HG02610 (cell line): ENCODE results near the gene RBFOX1.
"Not testable (repeated sequence)": the region's sequence is repeated elsewhere in the genome, so short reads cannot be mapped to it uniquely, and the experiment has no call there.

Source experiments
- ATAC-seq: cut with Tn5 transposase; IDR thresholded peaks from one replicate; pipeline ENCODE4 v1.9.1; 2021; ENCODE audit warnings: mild to moderate bottlenecking, moderate library complexity; ENCODE audit not compliant: unreplicated experiment

The RBFOX1 gene

DNA sequence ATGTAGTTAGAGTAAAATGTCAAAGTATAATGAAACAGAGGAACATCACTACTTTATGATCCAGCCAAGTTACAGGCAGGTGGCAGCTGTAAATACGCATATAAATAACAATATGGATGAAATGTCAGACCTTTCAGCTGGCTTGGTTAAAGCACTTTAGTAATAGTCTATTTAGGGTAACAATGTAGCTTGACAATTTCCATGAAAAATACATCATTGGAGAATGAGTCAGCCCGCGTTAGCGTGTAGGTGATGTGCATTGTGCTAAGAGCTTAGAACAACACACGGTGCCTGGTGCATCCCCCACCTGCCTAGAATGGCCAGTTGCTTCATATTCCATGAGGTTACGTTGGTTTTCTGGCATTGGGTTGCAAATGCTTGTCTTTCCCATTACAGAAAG, 119.4 kb downstream of the RBFOX1 start:
- ATAC-seq: no peak

DNA sequence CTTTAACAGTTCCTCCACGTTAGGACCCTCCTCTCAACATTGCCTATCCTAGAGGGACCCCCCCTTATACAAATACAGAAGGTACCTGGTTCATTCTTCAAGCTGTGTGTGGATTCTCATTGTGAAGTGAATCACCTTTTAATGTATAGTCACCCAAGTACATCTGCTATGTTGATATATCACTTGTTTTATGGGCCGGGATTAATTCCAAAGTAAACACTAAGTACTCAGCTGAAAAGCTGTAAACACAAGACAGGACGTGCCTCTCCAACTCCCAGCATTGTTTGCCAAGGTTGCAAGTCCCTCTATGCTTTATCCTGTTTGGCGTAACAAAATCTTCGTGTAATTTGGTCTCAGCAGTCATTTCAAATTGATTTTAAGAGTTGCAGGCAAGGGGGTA, 123.6 kb downstream of the RBFOX1 start:
- ATAC-seq: no peak

DNA sequence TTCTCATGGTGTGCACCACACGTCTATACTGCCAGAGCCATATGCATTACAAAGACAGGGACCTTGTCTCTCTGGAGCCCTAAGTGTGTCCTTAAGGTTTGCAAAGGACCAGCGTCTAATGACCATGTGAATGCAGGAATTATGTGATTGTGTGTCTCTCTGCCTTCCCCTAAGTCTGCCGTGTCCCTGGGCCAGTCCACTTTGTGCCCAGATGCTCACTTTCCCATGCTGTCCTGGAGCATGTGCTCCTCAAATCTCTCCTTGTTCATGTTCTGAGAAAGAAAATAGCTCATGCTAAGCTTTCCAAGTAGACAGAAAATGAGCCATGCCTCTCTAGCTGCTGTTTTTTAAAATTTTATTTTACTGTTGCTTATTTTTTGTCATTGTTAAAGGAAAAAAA, 125.5 kb downstream of the RBFOX1 start:
- ATAC-seq: no peak

GRCh38 chr16:7470344-7470743, 137.7 kb downstream of the RBFOX1 start:
- no peak for ATAC-seq

DNA sequence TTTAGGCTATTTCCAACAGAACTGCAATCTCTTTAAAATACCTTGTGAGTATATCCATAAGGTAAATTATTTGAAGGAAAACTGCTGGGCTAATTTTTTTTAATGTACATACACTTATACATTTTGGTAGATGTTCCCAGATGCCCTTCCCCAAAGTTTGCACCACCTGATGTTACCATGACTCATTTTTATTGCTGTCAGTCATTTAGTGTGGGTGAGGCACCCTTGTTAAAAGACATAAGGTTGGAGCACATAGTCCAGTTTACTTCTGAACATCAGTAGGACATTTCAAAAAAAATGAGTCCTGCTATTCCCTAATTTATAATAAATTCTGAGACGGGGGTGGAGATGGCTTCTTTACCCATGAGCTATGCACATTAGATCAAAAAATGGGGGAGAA, 138.6 kb downstream of the RBFOX1 start:
- no peak for ATAC-seq

GRCh38 chr16:7482032-7482431, 149.4 kb downstream of the RBFOX1 start:
- ATAC-seq: no peak

- no peak for ATAC-seq
These were observed 150.1 kb downstream of the RBFOX1 start for GRCh38 chr16:7482596-7483290.

- no peak for ATAC-seq
These were observed 155.1 kb downstream of the RBFOX1 start for GRCh38 chr16:7487574-7488323.

- ATAC-seq: no peak
These were observed 159.5 kb downstream of the RBFOX1 start for GRCh38 chr16:7492122-7492521.

- ATAC-seq: no peak
These were observed 160.5 kb downstream of the RBFOX1 start for GRCh38 chr16:7493133-7493532.

- no peak for ATAC-seq
These were observed 165.0 kb downstream of the RBFOX1 start for GRCh38 chr16:7497691-7498090.

DNA sequence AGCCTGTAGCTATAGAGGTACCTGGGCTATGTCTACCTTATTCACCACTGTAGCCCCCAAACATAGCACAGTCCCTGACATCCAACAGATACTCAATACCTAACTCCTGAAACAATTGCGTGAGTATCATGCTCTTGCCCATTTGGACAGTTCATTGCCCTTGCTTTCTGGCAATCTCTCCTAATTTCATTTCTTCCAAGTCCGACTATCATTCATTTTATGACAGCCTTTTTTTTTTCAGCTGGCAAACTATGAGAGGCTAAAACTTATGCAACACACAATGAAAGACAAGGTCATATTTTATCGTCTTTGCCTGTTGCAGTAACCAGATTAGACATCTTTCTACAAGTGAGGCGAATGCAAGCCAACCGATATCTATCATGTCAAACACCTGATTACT, 169.2 kb downstream of the RBFOX1 start:
- no peak for ATAC-seq

GRCh38 chr16:7502591-7503157, 170.0 kb downstream of the RBFOX1 start:
- not testable (repeated sequence) for ATAC-seq

GRCh38 chr16:7503666-7504065, 171.0 kb downstream of the RBFOX1 start:
- no peak for ATAC-seq

GRCh38 chr16:7504844-7505243, 172.2 kb downstream of the RBFOX1 start:
- ATAC-seq: no peak

GRCh38 chr16:7505495-7505894, 172.8 kb downstream of the RBFOX1 start:
- ATAC-seq: no peak

DNA sequence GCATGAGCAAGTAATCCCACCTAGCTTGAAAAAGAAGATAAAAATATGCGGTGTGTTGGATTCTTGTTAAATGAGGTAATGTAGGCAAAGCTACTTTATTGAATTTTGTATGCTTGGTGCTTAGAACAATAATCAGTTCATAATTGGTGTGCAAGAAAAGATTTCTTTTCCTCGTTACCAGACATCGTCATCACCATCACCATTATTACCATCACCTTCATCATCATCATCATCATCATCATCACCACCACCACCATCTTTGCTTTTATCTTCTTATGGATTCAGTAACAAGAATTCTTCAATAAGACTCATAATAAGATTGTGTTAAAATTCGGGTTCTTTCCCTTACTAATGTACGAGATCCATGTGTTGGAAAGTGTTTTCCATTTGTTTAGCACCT, 173.7 kb downstream of the RBFOX1 start:
- ATAC-seq: no peak

DNA sequence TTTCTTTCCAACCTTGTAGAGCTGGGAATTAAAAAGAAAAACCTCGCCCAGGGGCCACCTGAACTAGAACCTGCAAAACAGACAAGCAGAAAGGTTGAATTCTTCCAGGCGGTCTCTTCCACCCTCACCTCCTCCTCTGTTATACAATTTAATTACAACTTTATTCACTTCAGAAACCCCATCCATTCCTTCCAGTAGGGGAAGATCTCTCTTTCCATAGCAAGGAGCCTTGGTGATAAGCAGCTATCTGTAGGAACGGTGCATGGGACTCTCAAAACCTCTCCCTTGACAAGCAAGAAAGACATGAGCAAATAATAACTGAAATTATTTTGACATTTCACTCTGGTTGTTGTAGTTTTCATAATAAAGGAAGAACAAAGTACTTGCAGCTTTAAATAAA, 176.0 kb downstream of the RBFOX1 start:
- ATAC-seq: no peak

- no peak for ATAC-seq
These were observed 177.4 kb downstream of the RBFOX1 start for GRCh38 chr16:7509963-7510601.

DNA sequence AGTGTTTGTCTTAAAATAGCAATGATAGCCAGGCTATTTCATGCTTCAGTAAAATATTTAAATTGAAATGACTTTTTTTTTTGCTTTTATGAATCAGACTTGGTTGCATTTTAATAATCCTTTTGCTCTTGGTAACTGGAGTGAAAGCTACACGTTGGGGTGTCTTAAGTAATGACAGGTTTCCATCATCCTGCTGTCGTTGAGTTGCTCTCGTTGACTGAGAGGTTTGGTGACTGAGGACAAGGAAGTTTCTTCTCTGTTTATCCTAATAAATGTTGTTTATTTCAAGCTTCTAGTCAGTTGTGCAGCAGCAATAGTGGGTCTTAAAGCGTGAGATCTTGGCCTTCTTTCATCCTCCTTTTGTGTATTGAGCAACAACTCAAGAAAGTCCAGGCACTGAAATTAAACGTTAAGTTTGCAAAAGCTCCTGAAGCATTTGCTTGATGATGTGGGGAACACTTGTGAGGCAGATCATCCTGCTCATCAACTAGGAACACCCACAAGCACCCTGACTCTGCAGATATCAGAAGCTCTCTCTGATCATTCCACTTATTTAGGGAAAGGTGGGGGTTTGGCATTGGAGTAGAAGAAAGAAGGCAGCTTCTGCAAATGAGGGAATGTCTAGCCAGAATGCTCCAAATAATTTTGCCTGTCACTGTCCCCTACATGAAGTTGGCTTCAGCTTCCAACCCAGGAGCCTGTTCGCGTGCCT, 179.1 kb downstream of the RBFOX1 start:
- ATAC-seq: no peak

DNA sequence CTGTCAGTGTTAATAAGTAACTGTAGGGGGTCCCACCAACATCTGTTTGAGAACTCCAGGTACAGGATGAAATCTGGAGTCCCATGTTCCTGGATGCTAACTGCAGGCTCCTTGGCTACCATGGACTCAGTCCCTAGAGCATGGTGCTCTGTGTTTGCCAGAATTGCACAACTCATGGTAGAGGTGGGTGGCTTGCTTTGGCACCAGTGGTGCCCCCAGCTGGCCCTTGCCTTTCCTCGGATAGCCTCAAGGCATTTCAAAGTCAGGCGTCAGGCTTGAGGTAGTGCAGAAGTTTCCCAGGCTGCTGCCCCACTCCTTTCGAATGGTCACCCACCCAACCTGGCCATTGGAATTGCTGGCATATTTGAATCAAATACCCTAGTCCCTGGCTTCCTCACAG, 179.9 kb downstream of the RBFOX1 start:
- ATAC-seq: no peak
